Ishikawa (cell line): ENCODE measurements around the gene ZNF81.

ENCODE experiments used
- CEBPB ChIP-seq: IDR thresholded peaks from 2 replicates; pipeline ENCODE4 v1.6.1; 2012
- CREB1 ChIP-seq: IDR thresholded peaks from 2 replicates; pipeline ENCODE4 v1.6.1; 2012; ENCODE audit warnings: low read depth
- EGR1 ChIP-seq: IDR thresholded peaks from 2 replicates; pipeline ENCODE4 v1.6.1; 2012
- EP300 ChIP-seq: IDR thresholded peaks from 2 replicates; pipeline ENCODE4 v1.6.1; 2012; ENCODE audit warnings: borderline replicate concordance
- FOXM1 ChIP-seq: IDR thresholded peaks from 2 replicates; pipeline ENCODE4 v1.6.1; 2012; ENCODE audit warnings: low read depth, borderline replicate concordance
- MAX ChIP-seq: IDR thresholded peaks from 2 replicates; pipeline ENCODE4 v1.6.1; 2012
- NFIC ChIP-seq: IDR thresholded peaks from 2 replicates; pipeline ENCODE4 v1.6.1; 2012
- RAD21 ChIP-seq: IDR thresholded peaks from 2 replicates; pipeline ENCODE4 v1.6.1; 2012; ENCODE audit warnings: low read depth
- REST ChIP-seq: IDR thresholded peaks from 2 replicates; pipeline ENCODE4 v1.6.1; 2012; ENCODE audit warnings: low read depth, mild to moderate bottlenecking
- TAF1 ChIP-seq: IDR thresholded peaks from 2 replicates; pipeline ENCODE4 v1.6.1; 2012; ENCODE audit warnings: low read depth, mild to moderate bottlenecking
- TCF12 ChIP-seq: IDR thresholded peaks from 2 replicates; pipeline ENCODE4 v1.6.1; 2012; ENCODE audit warnings: low read depth
- TEAD4 ChIP-seq: IDR thresholded peaks from 2 replicates; pipeline ENCODE4 v1.6.1; 2012
- USF1 ChIP-seq: IDR thresholded peaks from 2 replicates; pipeline ENCODE4 v1.6.1; 2012
- YY1 ChIP-seq: IDR thresholded peaks from 2 replicates; pipeline ENCODE4 v1.6.1; 2012; ENCODE audit warnings: low read depth

GRCh38 chrX:47878198-47878597 lies 41.5 kb downstream of the ZNF81 start:
- TF ChIP-seq EP300: no peak
- TF ChIP-seq MAX: no peak
- TF ChIP-seq NFIC: no peak
- TF ChIP-seq CREB1: no peak
- no peak for TF ChIP-seq YY1
- TF ChIP-seq TAF1: no peak
- TF ChIP-seq RAD21: no peak
- TF ChIP-seq REST: no peak
- no peak for TF ChIP-seq EGR1
- TF ChIP-seq TEAD4: no peak
- TF ChIP-seq FOXM1: no peak
- TF ChIP-seq CEBPB: no peak
- TF ChIP-seq USF1: no peak
- TF ChIP-seq TCF12: no peak
